IMR-90 (cell line): ENCODE data around the gene OPCML. TPM values are rescaled to one million over a fixed set of nuclear protein-coding genes. Genes with fewer than 3 reads are reported as not detected.

ENCODE experiments used
- ATAC-seq: fragments of 200-7000 bp; cut with Tn5 transposase; 2 replicates; pipeline ENCODE4 v1.9.1; 2020; ENCODE audit warnings: low read depth, mild to moderate bottlenecking, moderate library complexity
- BruUV-seq: library from RNA; stranded (reverse); fragments of 400-500 nt; replicated peaks from 2 replicates; lab custom pipeline; 2021; lab: Mats Ljungman, UMichigan
- CTCF ChIA-PET: fragments of 300-600 bp; formaldehyde crosslinking; extraction: SDS; loops from one replicate; lab custom pipeline; 2021; ENCODE audit warnings: antibody characterized with exemption; lab: Yijun Ruan, JAX
- POLR2A ChIA-PET: fragments of 300-600 bp; sonication (Branson Sonifier 250); formaldehyde crosslinking; loops from one replicate; lab custom pipeline; 2022; ENCODE audit warnings: antibody characterized with exemption; ENCODE audit not compliant: unreplicated experiment; lab: Charles Lee
- DNase-seq: peaks from one replicate; pipeline ENCODE4 v3.0.0; 2013
- H2AFZ ChIP-seq: replicated peaks from 2 replicates; pipeline ENCODE3; 2013; ENCODE audit warnings: low read length, mild to moderate bottlenecking; ENCODE audit not compliant: poor library complexity
- H2AK5ac ChIP-seq: 2 replicates; pipeline ENCODE4 v1.6.1; 2013; ENCODE audit warnings: low read depth, low read length, inconsistent platforms
- H2AK9ac ChIP-seq: replicated peaks from 2 replicates; pipeline ENCODE3; 2013; ENCODE audit warnings: mild to moderate bottlenecking, low read depth, low read length, moderate library complexity; ENCODE audit not compliant: poor library complexity
- H2BK120ac ChIP-seq: 2 replicates; pipeline ENCODE4 v1.6.1; 2013; ENCODE audit warnings: low read depth, low read length, inconsistent platforms
- H2BK15ac ChIP-seq: 3 replicates; pipeline ENCODE4 v1.6.1; 2013; ENCODE audit warnings: low read depth, low read length, inconsistent platforms
- H2BK20ac ChIP-seq: 2 replicates; pipeline ENCODE4 v1.6.1; 2013; ENCODE audit warnings: low read depth, mild to moderate bottlenecking, inconsistent platforms, low read length, moderate library complexity
- H2BK5ac ChIP-seq: 2 replicates; pipeline ENCODE4 v1.6.1; 2013; ENCODE audit warnings: mild to moderate bottlenecking, low read depth, low read length, inconsistent platforms; ENCODE audit not compliant: poor library complexity, severe bottlenecking
- H3K14ac ChIP-seq: replicated peaks from 2 replicates; pipeline ENCODE4 v1.6.1; 2013; ENCODE audit warnings: low read depth, low read length, inconsistent platforms
- H3K18ac ChIP-seq: 2 replicates; pipeline ENCODE4 v1.6.1; 2013; ENCODE audit warnings: low read depth, low read length, control low read depth
- H3K23ac ChIP-seq: 2 replicates; pipeline ENCODE4 v1.6.1; 2013; ENCODE audit warnings: low read depth, low read length, inconsistent platforms
- H3K27ac ChIP-seq: 2 replicates; pipeline ENCODE4 v1.5.1; 2013; ENCODE audit warnings: mild to moderate bottlenecking, control low read depth, low read length; ENCODE audit not compliant: insufficient read depth
- H3K27me3 ChIP-seq: 2 replicates; pipeline ENCODE4 v1.6.1; 2013; ENCODE audit warnings: low read length; ENCODE audit not compliant: control insufficient read depth, insufficient read depth
- H3K36me3 ChIP-seq: 2 replicates; pipeline ENCODE4 v1.6.1; 2013; ENCODE audit warnings: low read length, mixed read lengths; ENCODE audit not compliant: control insufficient read depth, insufficient read depth
- H3K4ac ChIP-seq: 2 replicates; pipeline ENCODE4 v1.6.1; 2013; ENCODE audit warnings: low read depth, low read length, inconsistent platforms
- H3K4me1 ChIP-seq: 2 replicates; pipeline ENCODE4 v1.6.1; 2013; ENCODE audit warnings: low read length, mixed read lengths; ENCODE audit not compliant: control insufficient read depth, insufficient read depth
- H3K4me2 ChIP-seq: 2 replicates; pipeline ENCODE4 v1.6.1; 2013; ENCODE audit warnings: low read depth, mild to moderate bottlenecking, control low read depth, low read length, moderate library complexity
- H3K4me3 ChIP-seq: 2 replicates; pipeline ENCODE4 v1.5.1; 2013; ENCODE audit warnings: low read depth, mild to moderate bottlenecking, control low read depth, low read length, moderate library complexity; ENCODE audit not compliant: insufficient read depth
- H3K56ac ChIP-seq: 2 replicates; pipeline ENCODE4 v1.6.1; 2013; ENCODE audit warnings: low read length, inconsistent platforms; ENCODE audit not compliant: insufficient read depth; ENCODE audit errors: extremely low read depth
- H3K79me1 ChIP-seq, 2 experiments: 2 replicates each; pipeline ENCODE4 v1.6.1; 2013; ENCODE audit warnings: low read length in 2 of 2, inconsistent platforms in 1 of 2, low read depth in 1 of 2
- H3K9ac ChIP-seq: 2 replicates; pipeline ENCODE4 v1.6.1; 2013; ENCODE audit warnings: low read depth, low read length, control low read depth
- H3K9me1 ChIP-seq: 2 replicates; pipeline ENCODE4 v1.6.1; 2013; ENCODE audit warnings: low read length, inconsistent platforms; ENCODE audit not compliant: insufficient read depth
- H3K9me3 ChIP-seq: 2 replicates; pipeline ENCODE4 v1.6.1; 2013; ENCODE audit warnings: low read length; ENCODE audit not compliant: control insufficient read depth, insufficient read depth
- H4K20me1 ChIP-seq: 2 replicates; pipeline ENCODE4 v1.6.1; 2013; ENCODE audit warnings: low read length, inconsistent platforms; ENCODE audit not compliant: insufficient read depth
- H4K5ac ChIP-seq: 2 replicates; pipeline ENCODE4 v1.6.1; 2013; ENCODE audit warnings: mild to moderate bottlenecking, low read depth, low read length, control low read depth
- H4K8ac ChIP-seq, 2 experiments: 2 replicates each; pipeline ENCODE4 v1.6.1; 2013; ENCODE audit warnings: low read depth in 2 of 2, low read length in 2 of 2, control low read depth in 1 of 2, inconsistent platforms in 1 of 2
- H4K91ac ChIP-seq: 2 replicates; pipeline ENCODE4 v1.6.1; 2013; ENCODE audit warnings: low read depth, low read length, inconsistent platforms; ENCODE audit not compliant: insufficient read depth
- BHLHE40 ChIP-seq: fragments of 150-350 bp; IDR thresholded peaks from 2 replicates; pipeline ENCODE4 v1.6.1; 2016; ENCODE audit warnings: mild to moderate bottlenecking, low read depth, low read length
- CEBPB ChIP-seq: IDR thresholded peaks from 2 replicates; pipeline ENCODE4 v1.6.1; 2012; ENCODE audit warnings: low read depth, low read length, improper control_type of control experiment
- CHD1 ChIP-seq: IDR thresholded peaks from 2 replicates; pipeline ENCODE4 v1.6.1; 2012; ENCODE audit warnings: low read depth, low read length, improper control_type of control experiment
- FOS ChIP-seq: fragments of 150-350 bp; IDR thresholded peaks from 2 replicates; pipeline ENCODE4 v1.6.1; 2016; ENCODE audit warnings: low read depth, low read length
- MAZ ChIP-seq: IDR thresholded peaks from 2 replicates; pipeline ENCODE4 v1.6.1; 2012; ENCODE audit warnings: low read depth, mild to moderate bottlenecking, low read length, improper control_type of control experiment, moderate library complexity, borderline replicate concordance
- MXI1 ChIP-seq: IDR thresholded peaks from 2 replicates; pipeline ENCODE4 v1.6.1; 2012; ENCODE audit warnings: low read depth, mild to moderate bottlenecking, low read length, moderate library complexity, borderline replicate concordance
- NFE2L2 ChIP-seq: fragments of 150-350 bp; IDR thresholded peaks from 2 replicates; pipeline ENCODE4 v1.6.1; 2016; ENCODE audit warnings: low read depth, mild to moderate bottlenecking, low read length
- POLR2A ChIP-seq: IDR thresholded peaks from 2 replicates; pipeline ENCODE4 v1.6.1; 2012; ENCODE audit warnings: mild to moderate bottlenecking, low read depth, low read length
- RCOR1 ChIP-seq: IDR thresholded peaks from 2 replicates; pipeline ENCODE4 v1.6.1; 2012; ENCODE audit warnings: mild to moderate bottlenecking, low read length, improper control_type of control experiment; ENCODE audit not compliant: insufficient replicate concordance
- RFX5 ChIP-seq: IDR thresholded peaks from 2 replicates; pipeline ENCODE4 v1.8.0; 2012; ENCODE audit warnings: low read depth, mild to moderate bottlenecking, low read length, moderate library complexity
- WGBS, 2 experiments: methylation state at CpG; one replicate each; pipeline versions ENCODE4 v1.1.5 to v1.1.7; 2013; ENCODE audit warnings: missing lambda C conversion rate in 2 of 2; ENCODE audit not compliant: insufficient read length in 1 of 2; ENCODE audit errors: extremely low coverage in 2 of 2; 5-methylcytosine and 5-hydroxymethylcytosine counted together
- dilution Hi-C: fragments of 300-500 bp; cut with HindIII; formaldehyde crosslinking; loops from one replicate; pipeline ENCODE4 v1.14.3; 2018; ENCODE audit warnings: low sequenced_read_pairs; ENCODE audit not compliant: unreplicated experiment
- in situ Hi-C: fragments of 300-500 bp; cut with MboI; formaldehyde crosslinking; loops from 3 replicates; pipeline ENCODE4 v1.14.3; 2019; ENCODE audit warnings: low sequenced_read_pairs, inconsistent platforms, mixed read lengths
- intact Hi-C: fragments of 100-400 bp; cut with micrococcal nuclease; formaldehyde crosslinking; loops from 2 replicates; pipeline ENCODE4 v1.10.0; 2022
- polyA plus RNA-seq, 3 experiments: library from polyadenylated mRNA; depleted of rRNA; stranded (reverse); fragments of >200 nt; gene quantifications; 2 replicates each; pipeline ENCODE4 v1.2.3, GENCODE V29; 2012; ENCODE audit warnings: low replicate concordance in 1 of 3
- total RNA-seq: library from RNA; depleted of rRNA; stranded (reverse); fragments of >200 nt; gene quantifications from 2 replicates; pipeline ENCODE4 v1.2.3, GENCODE V29; 2012
- TF ChIP-seq, protein P1 (sequence below): fragments of 150-350 bp; IDR thresholded peaks from 2 replicates; pipeline ENCODE4 v1.6.1; 2016; ENCODE audit warnings: low read depth, mild to moderate bottlenecking, low read length, moderate library complexity, borderline replicate concordance
- TF ChIP-seq, protein P2 (sequence below): conservative IDR thresholded peaks from 2 replicates; pipeline ENCODE4 v1.5.1; 2012; ENCODE audit warnings: mild to moderate bottlenecking, low read depth, low read length, improper control_type of control experiment
- TF ChIP-seq, protein P3 (sequence below): fragments of 150-350 bp; IDR thresholded peaks from 2 replicates; pipeline ENCODE4 v1.6.1; 2017; ENCODE audit warnings: mild to moderate bottlenecking, antibody characterized with exemption, low read length, low read depth

The OPCML gene
- total and polyA plus RNA-seq, 2 of the 4 experiments (the other 2 are of a cell fraction), result under 0.01 to 2.6 TPM

DNA sequence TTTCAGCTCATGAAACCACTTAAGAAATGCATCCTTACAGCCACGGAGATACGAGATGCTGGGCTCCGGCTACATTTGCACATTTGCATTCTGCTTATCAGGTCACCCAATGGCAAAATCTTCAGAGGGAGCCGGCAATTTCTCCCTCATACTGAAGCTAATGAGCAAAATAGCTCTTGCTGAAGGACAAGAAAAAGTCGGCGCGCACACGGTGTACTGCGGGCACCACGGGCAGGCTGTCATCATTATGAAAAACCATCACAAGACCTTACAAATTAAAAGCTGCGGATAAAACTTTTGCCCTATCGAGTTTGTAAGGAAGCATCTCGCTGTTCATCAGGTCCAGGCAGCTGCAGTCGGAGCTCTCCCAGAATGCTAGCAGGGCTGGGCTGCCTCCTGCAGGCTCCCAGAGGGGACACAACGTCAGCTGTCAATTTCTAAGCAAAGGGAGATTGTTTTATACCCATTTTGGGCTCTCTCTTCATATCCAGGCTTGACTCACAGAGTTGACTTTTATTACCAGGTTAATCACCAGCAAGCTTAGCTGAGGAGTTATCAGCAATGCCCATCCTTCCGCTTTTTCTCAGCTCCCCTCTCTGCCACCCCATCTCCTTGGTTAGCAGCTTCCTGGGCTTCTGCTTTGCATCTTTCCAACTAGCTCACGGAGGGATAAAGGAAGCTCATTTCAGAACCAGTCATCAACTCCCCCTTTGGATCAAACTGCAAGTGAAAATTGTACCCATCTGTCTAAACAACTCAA lies 375.1 kb downstream of the OPCML start:
- Histone ChIP-seq H3K4me2 (no peak overlapping the region), H4K91ac (no peak overlapping the region), H3K9me3 (peaks cover 29% of the 10 kb centered on the region), H3K9me1 (no peaks in the 10 kb centered on the region), H3K14ac (no peak overlapping the region), H2AK5ac (no peak overlapping the region), H3K18ac (no peak overlapping the region), H3K23ac (no peak overlapping the region), H4K8ac (no peak overlapping the region), H4K5ac (no peak overlapping the region), H3K79me1 (no peaks in the 10 kb centered on the region), H3K4me3 (no peak overlapping the region), H2BK20ac (no peak overlapping the region), H2BK5ac (no peak overlapping the region), H3K27ac (no peak overlapping the region), H2AFZ (no peak overlapping the region), H3K4me1 (no peaks in the 10 kb centered on the region), H3K56ac (no peak overlapping the region), H2BK120ac (no peak overlapping the region), H2BK15ac (no peak overlapping the region), H3K36me3 (no peaks in the 10 kb centered on the region), H3K9ac (no peak overlapping the region), H2AK9ac (no peak overlapping the region), H4K20me1 (no peaks in the 10 kb centered on the region), H3K4ac (no peak overlapping the region), H3K27me3 (no peaks in the 10 kb centered on the region)
- DNase-seq (no peak), ATAC-seq (no peak)
- no TSS peak for BruUV-seq
- no peak for TF ChIP-seq RFX5
- TF ChIP-seq NFE2L2, result no peak
- TF ChIP-seq, protein P1, sequence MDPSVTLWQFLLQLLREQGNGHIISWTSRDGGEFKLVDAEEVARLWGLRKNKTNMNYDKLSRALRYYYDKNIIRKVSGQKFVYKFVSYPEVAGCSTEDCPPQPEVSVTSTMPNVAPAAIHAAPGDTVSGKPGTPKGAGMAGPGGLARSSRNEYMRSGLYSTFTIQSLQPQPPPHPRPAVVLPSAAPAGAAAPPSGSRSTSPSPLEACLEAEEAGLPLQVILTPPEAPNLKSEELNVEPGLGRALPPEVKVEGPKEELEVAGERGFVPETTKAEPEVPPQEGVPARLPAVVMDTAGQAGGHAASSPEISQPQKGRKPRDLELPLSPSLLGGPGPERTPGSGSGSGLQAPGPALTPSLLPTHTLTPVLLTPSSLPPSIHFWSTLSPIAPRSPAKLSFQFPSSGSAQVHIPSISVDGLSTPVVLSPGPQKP, result no peak
- no peak for TF ChIP-seq POLR2A
- TF ChIP-seq RCOR1, result no peak
- no peak for TF ChIP-seq CHD1
- TF ChIP-seq, protein P2, sequence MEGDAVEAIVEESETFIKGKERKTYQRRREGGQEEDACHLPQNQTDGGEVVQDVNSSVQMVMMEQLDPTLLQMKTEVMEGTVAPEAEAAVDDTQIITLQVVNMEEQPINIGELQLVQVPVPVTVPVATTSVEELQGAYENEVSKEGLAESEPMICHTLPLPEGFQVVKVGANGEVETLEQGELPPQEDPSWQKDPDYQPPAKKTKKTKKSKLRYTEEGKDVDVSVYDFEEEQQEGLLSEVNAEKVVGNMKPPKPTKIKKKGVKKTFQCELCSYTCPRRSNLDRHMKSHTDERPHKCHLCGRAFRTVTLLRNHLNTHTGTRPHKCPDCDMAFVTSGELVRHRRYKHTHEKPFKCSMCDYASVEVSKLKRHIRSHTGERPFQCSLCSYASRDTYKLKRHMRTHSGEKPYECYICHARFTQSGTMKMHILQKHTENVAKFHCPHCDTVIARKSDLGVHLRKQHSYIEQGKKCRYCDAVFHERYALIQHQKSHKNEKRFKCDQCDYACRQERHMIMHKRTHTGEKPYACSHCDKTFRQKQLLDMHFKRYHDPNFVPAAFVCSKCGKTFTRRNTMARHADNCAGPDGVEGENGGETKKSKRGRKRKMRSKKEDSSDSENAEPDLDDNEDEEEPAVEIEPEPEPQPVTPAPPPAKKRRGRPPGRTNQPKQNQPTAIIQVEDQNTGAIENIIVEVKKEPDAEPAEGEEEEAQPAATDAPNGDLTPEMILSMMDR, result no peak
- no peak for TF ChIP-seq BHLHE40
- TF ChIP-seq MXI1, result no peak
- TF ChIP-seq FOS, result no peak
- no peak for TF ChIP-seq MAZ
- TF ChIP-seq CEBPB, result no peak
- TF ChIP-seq, protein P3, sequence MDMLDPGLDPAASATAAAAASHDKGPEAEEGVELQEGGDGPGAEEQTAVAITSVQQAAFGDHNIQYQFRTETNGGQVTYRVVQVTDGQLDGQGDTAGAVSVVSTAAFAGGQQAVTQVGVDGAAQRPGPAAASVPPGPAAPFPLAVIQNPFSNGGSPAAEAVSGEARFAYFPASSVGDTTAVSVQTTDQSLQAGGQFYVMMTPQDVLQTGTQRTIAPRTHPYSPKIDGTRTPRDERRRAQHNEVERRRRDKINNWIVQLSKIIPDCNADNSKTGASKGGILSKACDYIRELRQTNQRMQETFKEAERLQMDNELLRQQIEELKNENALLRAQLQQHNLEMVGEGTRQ, result no peak
- ChIA-PET POLR2A (no interaction called here), CTCF (no interaction called here)
- dilution Hi-C loops, result no loop called here
- WGBS, 2 experiments, result 15% methylated on average over 4 of the region's 17 CpGs; no CpG with 5 or more reads in 1 of the 2 experiments
- in situ Hi-C loops, result no loop called here
- intact Hi-C loops, result no loop called here
